BJ (cell line): ENCODE measurements around the gene HOXD4. TPM values are rescaled to one million over a fixed set of nuclear protein-coding genes. Genes with fewer than 3 reads are reported as not detected.
A peak's percentile ranks its signal among the peaks of the same experiment; 100 is the strongest.

ENCODE experiments used
- CTCF ChIA-PET: fragments of 350-600 bp; formaldehyde crosslinking; extraction: SDS; loops from one replicate; lab custom pipeline; 2021; ENCODE audit warnings: antibody characterized with exemption, inconsistent platforms; lab: Yijun Ruan, JAX
- POLR2A ChIA-PET: fragments of 300-600 bp; sonication (Branson Sonifier 250); formaldehyde crosslinking; extraction: SDS; loops from one replicate; lab custom pipeline; 2021; ENCODE audit warnings: antibody characterized with exemption; lab: Charles Lee
- DNase-seq: peaks from one replicate; pipeline ENCODE4 v3.0.0-alpha.2; 2011; ENCODE audit warnings: low read depth
- H3K27me3 ChIP-seq: 2 replicates; pipeline ENCODE4 v1.6.0; 2011; ENCODE audit warnings: low read length; ENCODE audit not compliant: control insufficient read depth, insufficient read depth
- H3K36me3 ChIP-seq: 2 replicates; pipeline ENCODE4 v1.5.1; 2011; ENCODE audit warnings: low read length; ENCODE audit not compliant: control insufficient read depth, insufficient read depth
- H3K4me3 ChIP-seq: 2 replicates; pipeline ENCODE4 v1.5.1; 2011; ENCODE audit warnings: low read depth, mild to moderate bottlenecking, control low read depth, low read length
- polyA plus RNA-seq: library from polyadenylated mRNA; depleted of rRNA; stranded (reverse); fragments of >200 nt; gene quantifications from 2 replicates; pipeline ENCODE4 v1.2.3, GENCODE V29; 2011
- TF ChIP-seq, protein P1 (sequence below): IDR thresholded peaks from 2 replicates; pipeline ENCODE4 v1.5.1; 2011; ENCODE audit warnings: low read depth, mild to moderate bottlenecking, control low read depth, inconsistent platforms, low read length, moderate library complexity; ENCODE audit not compliant: insufficient read depth

Gene HOXD4
- polyA plus RNA-seq, 1 experiment: 0.28 TPM

DNA sequence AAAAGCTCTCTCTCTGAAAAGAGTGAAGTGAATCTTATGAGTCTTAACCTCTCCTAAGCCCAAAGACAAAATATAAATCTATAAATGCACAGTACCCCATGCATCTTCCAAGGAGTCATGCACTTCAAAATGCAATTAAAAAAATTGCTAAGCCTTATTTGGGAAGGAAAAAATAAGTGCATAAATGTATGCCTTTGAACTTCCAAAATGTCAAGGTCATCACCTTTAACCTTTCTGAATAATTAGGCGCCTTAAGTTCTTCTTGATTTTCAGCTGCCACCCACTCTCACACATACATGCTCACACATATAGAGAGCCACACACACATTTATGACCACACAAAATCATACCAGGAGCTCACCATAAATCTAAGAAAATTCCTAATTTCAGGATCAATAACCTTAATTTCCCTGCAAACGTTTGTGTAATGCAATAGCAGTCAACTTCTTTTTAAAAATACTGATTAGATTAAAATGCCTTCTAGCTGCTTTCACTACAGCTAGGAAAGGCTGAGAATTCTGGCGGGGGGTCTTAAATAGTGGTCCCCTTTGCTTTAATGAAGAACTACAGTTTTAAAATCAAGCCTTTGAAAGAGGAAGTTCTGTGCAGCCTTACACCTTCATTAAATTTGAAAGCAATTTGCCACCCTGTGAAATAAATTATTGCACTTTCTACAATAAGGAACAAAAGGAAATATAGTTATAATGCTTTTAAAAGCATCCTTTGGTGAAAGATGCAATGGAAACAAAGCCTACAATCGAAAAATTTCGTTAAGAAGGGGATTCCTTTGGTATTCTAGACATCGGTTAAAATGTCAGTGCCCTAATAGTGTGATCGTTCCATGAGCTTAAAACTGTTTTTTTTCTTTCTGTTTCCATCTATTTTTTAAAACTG is 40.7 kb upstream of the HOXD4 start:
- POLR2A ChIA-PET: no interaction called here
- no peak for DNase-seq
- TF ChIP-seq, protein P1, sequence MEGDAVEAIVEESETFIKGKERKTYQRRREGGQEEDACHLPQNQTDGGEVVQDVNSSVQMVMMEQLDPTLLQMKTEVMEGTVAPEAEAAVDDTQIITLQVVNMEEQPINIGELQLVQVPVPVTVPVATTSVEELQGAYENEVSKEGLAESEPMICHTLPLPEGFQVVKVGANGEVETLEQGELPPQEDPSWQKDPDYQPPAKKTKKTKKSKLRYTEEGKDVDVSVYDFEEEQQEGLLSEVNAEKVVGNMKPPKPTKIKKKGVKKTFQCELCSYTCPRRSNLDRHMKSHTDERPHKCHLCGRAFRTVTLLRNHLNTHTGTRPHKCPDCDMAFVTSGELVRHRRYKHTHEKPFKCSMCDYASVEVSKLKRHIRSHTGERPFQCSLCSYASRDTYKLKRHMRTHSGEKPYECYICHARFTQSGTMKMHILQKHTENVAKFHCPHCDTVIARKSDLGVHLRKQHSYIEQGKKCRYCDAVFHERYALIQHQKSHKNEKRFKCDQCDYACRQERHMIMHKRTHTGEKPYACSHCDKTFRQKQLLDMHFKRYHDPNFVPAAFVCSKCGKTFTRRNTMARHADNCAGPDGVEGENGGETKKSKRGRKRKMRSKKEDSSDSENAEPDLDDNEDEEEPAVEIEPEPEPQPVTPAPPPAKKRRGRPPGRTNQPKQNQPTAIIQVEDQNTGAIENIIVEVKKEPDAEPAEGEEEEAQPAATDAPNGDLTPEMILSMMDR: no peak
- peaks cover 3% of the 10 kb centered on the region; the same call in 1 of the 2 replicates for H3K27me3 ChIP-seq
- peaks cover 1% of the 10 kb centered on the region for H3K36me3 ChIP-seq
- CTCF ChIA-PET: interaction anchor here (0.6 to 1.9 kb wide), 6 partner anchors 10 to 543 kb away, joined by 3 to 7 read pairs (median 4); no protein-coding TSS in a partner anchor
- H3K4me3 ChIP-seq: no peak overlapping the region

DNA sequence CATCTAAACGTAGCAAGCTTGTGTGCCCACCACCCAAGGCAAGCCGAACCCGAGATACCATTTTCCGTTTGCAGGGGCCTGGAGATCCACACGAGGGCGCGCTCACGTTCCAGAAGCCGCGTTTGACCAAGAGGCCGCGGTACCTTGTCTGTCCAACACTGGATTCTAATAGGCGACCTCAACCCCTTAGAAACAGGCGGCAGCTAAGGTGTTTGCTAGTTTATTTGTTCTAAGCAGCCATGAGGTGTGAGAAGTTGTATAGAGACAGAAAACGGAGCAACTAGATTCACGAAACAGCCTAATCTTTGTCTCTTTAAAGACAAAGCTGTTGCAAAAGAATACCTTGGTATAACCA is 40.1 kb upstream of the HOXD4 start:
- H3K27me3 ChIP-seq: peaks cover 2% of the 10 kb centered on the region; the same call in 1 of the 2 replicates
- TF ChIP-seq, protein P1: peak; percentile 43; the same call in 1 of the 2 replicates
- ChIA-PET CTCF (interaction anchor here (1.6 to 1.9 kb wide), 3 partner anchors 9 to 543 kb away, joined by 4 to 7 read pairs (median 5); no protein-coding TSS in a partner anchor), POLR2A (no interaction called here)
- H3K4me3 ChIP-seq: no peak overlapping the region
- DNase-seq: no peak
- peaks cover 1% of the 10 kb centered on the region for H3K36me3 ChIP-seq

- TF ChIP-seq, protein P1: no peak
- Histone ChIP-seq H3K36me3 (peaks cover 2% of the 10 kb centered on the region), H3K4me3 (no peak overlapping the region), H3K27me3 (no peaks in the 10 kb centered on the region)
- no peak for DNase-seq
- POLR2A ChIA-PET: no interaction called here
- CTCF ChIA-PET: no interaction called here
Measured at GRCh38 chr2:176111846-176112374, 39.4 kb upstream of the HOXD4 start.

GRCh38 chr2:176112375-176113302 is 38.7 kb upstream of the HOXD4 start:
- TF ChIP-seq, protein P1: no peak
- ChIA-PET POLR2A (no interaction called here), CTCF (interaction anchor here (1.0 kb wide), 1 partner anchor 526 kb away, joined by 4 read pairs; no protein-coding TSS in a partner anchor)
- peaks cover 2% of the 10 kb centered on the region for H3K36me3 ChIP-seq
- DNase-seq: no peak
- no peak overlapping the region for H3K4me3 ChIP-seq
- H3K27me3 ChIP-seq: no peaks in the 10 kb centered on the region
